GM12878 (cell line): ENCODE measurements around the gene TMEM161B. TPM values are rescaled to one million over a fixed set of nuclear protein-coding genes. Genes with fewer than 3 reads are reported as not detected.

ENCODE experiments used
- ATAC-seq: fragments of 200-7000 bp; cut with Tn5 transposase; 3 replicates; pipeline ENCODE4 v1.9.1; 2020; ENCODE audit warnings: mild to moderate bottlenecking, moderate library complexity
- BruUV-seq: library from RNA; stranded (reverse); fragments of 400-500 nt; replicated peaks from 2 replicates; lab custom pipeline; 2021; lab: Mats Ljungman, UMichigan
- CTCF ChIA-PET: fragments of 300-600 bp; sonication (Branson Sonifier 250); formaldehyde crosslinking; extraction: SDS; loops from one replicate; lab custom pipeline; 2021; ENCODE audit warnings: inconsistent platforms; lab: Yijun Ruan, JAX
- POLR2A ChIA-PET: fragments of 350-600 bp; formaldehyde crosslinking; extraction: SDS; loops from one replicate; lab custom pipeline; 2021; ENCODE audit warnings: inconsistent platforms; lab: Charles Lee
- RAD21 ChIA-PET: fragments of 300-600 bp; sonication (Branson Sonifier 250); formaldehyde crosslinking; loops from one replicate; lab custom pipeline; 2023; ENCODE audit warnings: antibody characterized with exemption; ENCODE audit not compliant: unreplicated experiment; lab: Charles Lee
- SMC1A ChIA-PET: fragments of 300-600 bp; sonication (Branson Sonifier 250); formaldehyde crosslinking; loops from one replicate; lab custom pipeline; 2023; ENCODE audit not compliant: unreplicated experiment, uncharacterized antibody; lab: Charles Lee
- DNase-seq: peaks from one replicate; pipeline ENCODE4 v3.0.0-alpha.2; 2011; ENCODE audit warnings: low read depth, low spot score
- FAIRE-seq: peaks from 3 replicates; lab custom pipeline; 2011; peaks lifted over from hg19 to GRCh38; lab: Jason Lieb, UNC
- H2AFZ ChIP-seq: 2 replicates; pipeline ENCODE4 v1.6.0; 2011; ENCODE audit warnings: low read depth, low read length, control low read depth; ENCODE audit not compliant: control insufficient read depth
- H3K27ac ChIP-seq: 2 replicates; pipeline ENCODE4 v1.5.1; 2011; ENCODE audit warnings: control low read depth; ENCODE audit not compliant: control insufficient read depth, insufficient read depth
- H3K27me3 ChIP-seq, 2 experiments: replicated peaks in 1 of 2; 2 replicates each; pipeline versions ENCODE4 v1.6.0 to v1.6.1; 2011; ENCODE audit warnings: low read length in 1 of 2; ENCODE audit not compliant: control insufficient read depth in 2 of 2, insufficient read depth in 2 of 2
- H3K36me3 ChIP-seq, 2 experiments: 2 replicates each; pipeline ENCODE4 v1.5.1; 2011; ENCODE audit warnings: low read length in 1 of 2; ENCODE audit not compliant: control insufficient read depth in 2 of 2, insufficient read depth in 2 of 2
- H3K4me1 ChIP-seq: 2 replicates; pipeline ENCODE4 v1.6.1; 2011; ENCODE audit warnings: mild to moderate bottlenecking, low read length, moderate library complexity, mixed read lengths; ENCODE audit not compliant: control insufficient read depth, insufficient read depth
- H3K4me2 ChIP-seq: 2 replicates; pipeline ENCODE4 v1.6.0; 2011; ENCODE audit warnings: control low read depth; ENCODE audit not compliant: control insufficient read depth, insufficient read depth
- H3K4me3 ChIP-seq: fragments of 200-600 bp; sonication (generic); 2 replicates; pipeline ENCODE4 v1.5.1; 2016
- H3K79me2 ChIP-seq: 2 replicates; pipeline ENCODE4 v1.6.0; 2011; ENCODE audit warnings: low read length; ENCODE audit not compliant: control insufficient read depth, insufficient read depth
- H3K9ac ChIP-seq: 2 replicates; pipeline ENCODE4 v1.8.0; 2011; ENCODE audit warnings: low read length, control low read depth, mixed read lengths; ENCODE audit not compliant: control insufficient read depth, insufficient read depth
- H3K9me3 ChIP-seq: replicated peaks from 3 replicates; pipeline ENCODE4 v1.5.1; 2011; ENCODE audit warnings: mild to moderate bottlenecking, low read length; ENCODE audit not compliant: control insufficient read depth, insufficient read depth
- H4K20me1 ChIP-seq: 2 replicates; pipeline ENCODE4 v1.6.0; 2011; ENCODE audit not compliant: control insufficient read depth, insufficient read depth
- CHD1 ChIP-seq: IDR thresholded peaks from 2 replicates; pipeline ENCODE4 v1.6.1; 2012; ENCODE audit warnings: low read depth, low read length, improper control_type of control experiment
- ETV6 ChIP-seq, 2 experiments: fragments of 450-650 bp in 1 of 2; IDR thresholded peaks in 1 of 2; conservative IDR thresholded peaks in 1 of 2; 2 replicates each; pipeline ENCODE4 v1.6.1; 2014; ENCODE audit warnings: antibody characterized with exemption in 1 of 2, borderline replicate concordance in 1 of 2, low read depth in 1 of 2, mild to moderate bottlenecking in 1 of 2, moderate library complexity in 1 of 2
- HDAC6 ChIP-seq: fragments of 200-600 bp; sonication (generic); IDR thresholded peaks from one replicate; pipeline ENCODE4 v1.8.0; 2017; ENCODE audit warnings: antibody characterized with exemption; ENCODE audit not compliant: unreplicated experiment
- SPI1 ChIP-seq: IDR thresholded peaks from 2 replicates; pipeline ENCODE4 v1.6.1; 2011; ENCODE audit warnings: low read depth, mild to moderate bottlenecking, low read length, moderate library complexity, borderline replicate concordance; ENCODE audit not compliant: insufficient read depth
- ZNF384 ChIP-seq: IDR thresholded peaks from 2 replicates; pipeline ENCODE4 v1.6.1; 2012; ENCODE audit warnings: low read depth, mild to moderate bottlenecking, low read length, improper control_type of control experiment, borderline replicate concordance
- WGBS: methylation state at CpG from one replicate; pipeline ENCODE4 v1.1.6; 2016; ENCODE audit warnings: low lambda C conversion rate; ENCODE audit not compliant: insufficient replicate concordance, insufficient coverage; ENCODE audit errors: missing lambda C conversion rate; 5-methylcytosine and 5-hydroxymethylcytosine counted together
- in situ Hi-C: fragments of 300-500 bp; cut with MboI; formaldehyde crosslinking; loops from 9 replicates; pipeline ENCODE4 v1.14.3; 2018; ENCODE audit warnings: mixed read lengths
- intact Hi-C: fragments of 100-400 bp; cut with micrococcal nuclease; formaldehyde crosslinking; loops from one replicate; pipeline ENCODE4 v1.14.2; 2022; ENCODE audit not compliant: unreplicated experiment
- polyA plus RNA-seq, 11 experiments: library from polyadenylated mRNA; depleted of rRNA in 4 of 11; unstranded in 6 of 11; stranded (reverse) in 5 of 11; fragments of >200 nt; fragmentation: Nextera tagmentation in 4 of 11; fragmentation: Illumina TruSeq in 1 of 11; extraction: Ambion mirVana in 4 of 11; extraction: Trizol in 1 of 11; gene quantifications; 1 replicate in 1 of 11; 2 replicates in 10 of 11; pipeline versions ENCODE4 v1.2.1 to v1.2.3, GENCODE V29; 2011 to 2016; ENCODE audit warnings: inconsistent platforms in 2 of 11, missing spikeins in 2 of 11, low read depth in 1 of 11
- total RNA-seq, 4 experiments: library from RNA; depleted of rRNA in 3 of 4; stranded (reverse); fragments of >200 nt in 3 of 4; fragmentation: Illumina TruSeq in 1 of 4; extraction: Trizol in 1 of 4; gene quantifications; 2 replicates each; pipeline versions ENCODE4 v1.2.1 to v1.2.3, GENCODE V29; 2013 to 2021
- TF ChIP-seq, protein P1 (sequence below): fragments of 450-650 bp; IDR thresholded peaks from 2 replicates; pipeline ENCODE4 v1.6.1; 2014; ENCODE audit warnings: mild to moderate bottlenecking

The TMEM161B gene
- total and polyA plus RNA-seq, 10 of the 15 experiments (the other 5 are each of a cell fraction or from before 2014, with no cell fraction given), result 13.8 to 38.9 (median 25.0) TPM

DNA sequence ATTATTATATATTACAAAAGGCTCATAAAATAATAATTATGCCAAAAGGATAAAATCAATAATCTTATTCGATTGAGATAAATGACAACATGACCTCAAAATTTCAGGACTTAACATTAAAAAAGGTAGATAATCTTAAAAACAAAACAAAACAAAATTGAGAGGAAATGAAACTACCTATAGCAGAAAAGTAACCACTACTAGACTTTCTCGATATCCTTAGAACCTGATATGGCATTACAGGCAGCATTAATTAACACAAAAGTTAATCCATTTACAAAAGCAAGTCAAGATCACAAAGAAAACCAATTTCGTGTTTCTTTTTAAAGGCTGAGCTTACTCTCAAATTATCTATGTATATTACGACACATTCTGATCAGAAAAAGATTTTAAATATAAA, 29.9 kb downstream of the TMEM161B start:
- Histone ChIP-seq H3K27me3 (no peaks in the 10 kb centered on the region), H3K9ac (no peak overlapping the region), H2AFZ (no peak overlapping the region), H3K27ac (no peak overlapping the region), H3K4me2 (no peak overlapping the region), H3K36me3 (peaks cover 2 to 6% of the 10 kb centered on the region in 2 experiments; a peak in 2 of 4 replicates), H3K4me1 (no peaks in the 10 kb centered on the region), H3K79me2 (peaks cover 9% of the 10 kb centered on the region), H3K4me3 (no peak overlapping the region), H3K9me3 (no peaks in the 10 kb centered on the region), H4K20me1 (no peaks in the 10 kb centered on the region)
- no TSS peak for BruUV-seq
- ChIA-PET RAD21 (interaction anchor here (1.2 kb wide), 1 partner anchor 28 kb away, joined by 3 read pairs; no protein-coding TSS in a partner anchor), CTCF (interaction anchor here (0.9 to 1.0 kb wide), 2 partner anchors 11 to 441 kb away, joined by 4 to 5 read pairs; no protein-coding TSS in a partner anchor), SMC1A (interaction anchor here (1.0 to 1.6 kb wide), 2 partner anchors 14 to 31 kb away, joined by 4 to 5 read pairs; no protein-coding TSS in a partner anchor), POLR2A (no interaction called here)
- TF ChIP-seq, protein P1, sequence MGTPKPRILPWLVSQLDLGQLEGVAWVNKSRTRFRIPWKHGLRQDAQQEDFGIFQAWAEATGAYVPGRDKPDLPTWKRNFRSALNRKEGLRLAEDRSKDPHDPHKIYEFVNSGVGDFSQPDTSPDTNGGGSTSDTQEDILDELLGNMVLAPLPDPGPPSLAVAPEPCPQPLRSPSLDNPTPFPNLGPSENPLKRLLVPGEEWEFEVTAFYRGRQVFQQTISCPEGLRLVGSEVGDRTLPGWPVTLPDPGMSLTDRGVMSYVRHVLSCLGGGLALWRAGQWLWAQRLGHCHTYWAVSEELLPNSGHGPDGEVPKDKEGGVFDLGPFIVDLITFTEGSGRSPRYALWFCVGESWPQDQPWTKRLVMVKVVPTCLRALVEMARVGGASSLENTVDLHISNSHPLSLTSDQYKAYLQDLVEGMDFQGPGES, result no peak
- TF ChIP-seq SPI1 (peak; percentile 55; the same call in 1 of the 2 replicates), CHD1 (no peak), HDAC6 (no peak), ETV6 (conservative IDR thresholded peaks at IDR 0.05 in 1 of 2, IDR thresholded peaks at IDR 0.05 in 1 of 2; ENCODE audit: borderline replicate concordance in 1 of 2, low read depth in 1 of 2) (no peak), ZNF384 (no peak)
- DNase-seq (no peak), ATAC-seq (peak; percentile 22; the same call in 1 of the 3 replicates), FAIRE-seq (no peak)
- in situ Hi-C loops, result no loop called here
- intact Hi-C loops, result no loop called here
- 96% methylated on average over 4 of the region's 4 CpGs for WGBS
